Measurements from ENCODE around the gene SARNP. TPM values are rescaled to one million over a fixed set of nuclear protein-coding genes. Genes with fewer than 3 reads are reported as not detected.

SARNP gene
- total RNA-seq, 2 experiments from 2014 or later = 86.1 to 92.0 TPM

- BruUV-seq (replicated peaks) = no TSS peak
- Histone ChIP-seq H3K79me2 (ENCODE audit: insufficient read depth, low read depth, low read length) (peaks cover 85% of the 10 kb centered on the region), H3K4me3 (ENCODE audit: low read depth, low read length, poor library complexity, severe bottlenecking) (peak overlapping the region; percentile 97), H3K27ac (ENCODE audit: low read depth, low read length, poor library complexity, severe bottlenecking) (no peak overlapping the region), H2AFZ (ENCODE audit: low read length) (no peak overlapping the region), H3K4me1 (ENCODE audit: insufficient read depth, low read length, poor library complexity, severe bottlenecking) (peaks cover 32% of the 10 kb centered on the region), H4K20me1 (ENCODE audit: insufficient read depth, low read length) (peaks cover 30% of the 10 kb centered on the region), H3K36me3 (ENCODE audit: insufficient read depth, low read length) (peaks cover 76% of the 10 kb centered on the region), H3K9me3 (ENCODE audit: low read length) (no peaks in the 10 kb centered on the region), H3K4me2 (ENCODE audit: low read length) (peak overlapping the region; percentile 98), H3K9me2 (ENCODE audit: insufficient read depth, low read length) (no peaks in the 10 kb centered on the region)
- no peak for TF ChIP-seq EZH2phosphoT487 (IDR thresholded peaks at IDR 0.05; ENCODE audit: borderline replicate concordance, low read depth, low read length)
- TF ChIP-seq, protein P1, sequence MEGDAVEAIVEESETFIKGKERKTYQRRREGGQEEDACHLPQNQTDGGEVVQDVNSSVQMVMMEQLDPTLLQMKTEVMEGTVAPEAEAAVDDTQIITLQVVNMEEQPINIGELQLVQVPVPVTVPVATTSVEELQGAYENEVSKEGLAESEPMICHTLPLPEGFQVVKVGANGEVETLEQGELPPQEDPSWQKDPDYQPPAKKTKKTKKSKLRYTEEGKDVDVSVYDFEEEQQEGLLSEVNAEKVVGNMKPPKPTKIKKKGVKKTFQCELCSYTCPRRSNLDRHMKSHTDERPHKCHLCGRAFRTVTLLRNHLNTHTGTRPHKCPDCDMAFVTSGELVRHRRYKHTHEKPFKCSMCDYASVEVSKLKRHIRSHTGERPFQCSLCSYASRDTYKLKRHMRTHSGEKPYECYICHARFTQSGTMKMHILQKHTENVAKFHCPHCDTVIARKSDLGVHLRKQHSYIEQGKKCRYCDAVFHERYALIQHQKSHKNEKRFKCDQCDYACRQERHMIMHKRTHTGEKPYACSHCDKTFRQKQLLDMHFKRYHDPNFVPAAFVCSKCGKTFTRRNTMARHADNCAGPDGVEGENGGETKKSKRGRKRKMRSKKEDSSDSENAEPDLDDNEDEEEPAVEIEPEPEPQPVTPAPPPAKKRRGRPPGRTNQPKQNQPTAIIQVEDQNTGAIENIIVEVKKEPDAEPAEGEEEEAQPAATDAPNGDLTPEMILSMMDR (conservative IDR thresholded peaks at IDR 0.05; ENCODE audit: low read length) = no peak
- CTCF ChIA-PET (ENCODE audit: unreplicated experiment) = no interaction called here
- POLR2A ChIA-PET = interaction anchor here (1.0 to 2.8 kb wide), 2 partner anchors 44 to 229 kb away, joined by 3 to 7 read pairs; no protein-coding TSS in a partner anchor
- no peak for DNase-seq (ENCODE audit: low spot score)
- intact Hi-C loops (cut with micrococcal nuclease; ENCODE audit: unreplicated experiment) = loop anchor here (5.0 kb wide), 1 partner anchor 227 kb away; the partner anchor contains the start of gene RPS26
Measured at GRCh38 chr12:55815473-55815872, 2.1 kb downstream of the SARNP start.

- Histone ChIP-seq H3K27ac (ENCODE audit: low read depth, low read length, poor library complexity, severe bottlenecking) (no peak overlapping the region), H3K4me3 (ENCODE audit: low read depth, low read length, poor library complexity, severe bottlenecking) (no peak overlapping the region), H3K4me1 (ENCODE audit: insufficient read depth, low read length, poor library complexity, severe bottlenecking) (peaks cover 29% of the 10 kb centered on the region), H3K9me2 (ENCODE audit: insufficient read depth, low read length) (no peaks in the 10 kb centered on the region), H3K9me3 (ENCODE audit: low read length) (no peaks in the 10 kb centered on the region), H3K4me2 (ENCODE audit: low read length) (no peak overlapping the region), H3K36me3 (ENCODE audit: insufficient read depth, low read length) (peaks cover 76% of the 10 kb centered on the region), H3K79me2 (ENCODE audit: insufficient read depth, low read depth, low read length) (peaks cover 94% of the 10 kb centered on the region), H2AFZ (ENCODE audit: low read length) (no peak overlapping the region), H4K20me1 (ENCODE audit: insufficient read depth, low read length) (peaks cover 30% of the 10 kb centered on the region)
- ChIA-PET POLR2A (interaction anchor here (0.6 kb wide), 1 partner anchor 1928 kb away, joined by 3 read pairs; no protein-coding TSS in a partner anchor), CTCF (ENCODE audit: unreplicated experiment) (no interaction called here)
- BruUV-seq (replicated peaks) = no TSS peak
- intact Hi-C loops (cut with micrococcal nuclease; ENCODE audit: unreplicated experiment) = no loop called here
- TF ChIP-seq, protein P1 (conservative IDR thresholded peaks at IDR 0.05; ENCODE audit: low read length) = no peak
- no peak for TF ChIP-seq EZH2phosphoT487 (IDR thresholded peaks at IDR 0.05; ENCODE audit: borderline replicate concordance, low read depth, low read length)
- no peak for DNase-seq (ENCODE audit: low spot score)
Measured at GRCh38 chr12:55814257-55814656, 3.3 kb downstream of the SARNP start.

GRCh38 chr12:55812088-55812487 lies 5.4 kb downstream of the SARNP start:
- H3K4me2 ChIP-seq (ENCODE audit: low read length) = no peak overlapping the region

More at GRCh38 chr12:55812088-55812487, 5.4 kb downstream of the SARNP start:
- CTCF ChIA-PET (ENCODE audit: unreplicated experiment) = interaction anchor here (0.6 to 1.2 kb wide), 2 partner anchors 9 to 70 kb away, joined by 3 to 4 read pairs; no protein-coding TSS in a partner anchor
- no TSS peak for BruUV-seq (replicated peaks)
- intact Hi-C loops (cut with micrococcal nuclease; ENCODE audit: unreplicated experiment) = no loop called here
- Histone ChIP-seq H3K4me3 (ENCODE audit: low read depth, low read length, poor library complexity, severe bottlenecking) (no peak overlapping the region), H3K9me3 (ENCODE audit: low read length) (no peaks in the 10 kb centered on the region), H3K79me2 (ENCODE audit: insufficient read depth, low read depth, low read length) (peaks cover 100% of the 10 kb centered on the region), H2AFZ (ENCODE audit: low read length) (no peak overlapping the region), H3K27ac (ENCODE audit: low read depth, low read length, poor library complexity, severe bottlenecking) (no peak overlapping the region), H4K20me1 (ENCODE audit: insufficient read depth, low read length) (peaks cover 23% of the 10 kb centered on the region), H3K9me2 (ENCODE audit: insufficient read depth, low read length) (no peaks in the 10 kb centered on the region), H3K36me3 (ENCODE audit: insufficient read depth, low read length) (peaks cover 84% of the 10 kb centered on the region), H3K4me1 (ENCODE audit: insufficient read depth, low read length, poor library complexity, severe bottlenecking) (peaks cover 21% of the 10 kb centered on the region)
- no peak for TF ChIP-seq EZH2phosphoT487 (IDR thresholded peaks at IDR 0.05; ENCODE audit: borderline replicate concordance, low read depth, low read length)
- TF ChIP-seq, protein P1 (conservative IDR thresholded peaks at IDR 0.05; ENCODE audit: low read length) = no peak
- no peak for DNase-seq (ENCODE audit: low spot score)
- POLR2A ChIA-PET = interaction anchor here (0.5 to 1.6 kb wide), 8 partner anchors 9 to 215 kb away, joined by 3 to 4 read pairs (median 4); partner anchors contain the start of gene DNAJC14
